ENCODE results near the gene OGDH.
A peak's percentile ranks its signal among the peaks of the same experiment; 100 is the strongest.

- TF ChIP-seq CTCF (IDR thresholded peaks at IDR 0.05) (no peak), POLR2A (IDR thresholded peaks at IDR 0.05) (peak; percentile 73 to 76), POLR2AphosphoS5 (IDR thresholded peaks at IDR 0.05) (peak; percentile 87 to 97 (median 94))
These were observed 24.4 kb upstream of the OGDH start, which contains the start of gene TMED4 for GRCh38 chr7:44581879-44582603.
